Activated naive CD4-positive, alpha-beta T cell treated with anti-CD3 and anti-CD28 coated beads, Interleukin-2, amount 50 U/mL, for 16 hours (primary cell): Measurements from ENCODE around the gene LIM2.
A peak's percentile ranks its signal among the peaks of the same experiment; 100 is the strongest.
"Not testable (repeated sequence)": the region's sequence is repeated elsewhere in the genome, so short reads cannot be mapped to it uniquely, and the experiment has no call there.

Experiments used
- DNase-seq: peaks from one replicate; pipeline ENCODE4 v3.0.0-alpha.2; 2020

The LIM2 gene

GRCh38 chr19:51387924-51388389 is at the start of gene LIM2:
LIM2 (minus strand) TSS chr19:51387974; CDS start chr19:51387443, 531 bp downstream.
- DNase-seq: no peak

- DNase-seq: no peak
Observed at GRCh38 chr19:51434456-51434855, 46.7 kb upstream of the LIM2 start.

- no peak for DNase-seq
Observed at GRCh38 chr19:51433043-51433442, 45.3 kb upstream of the LIM2 start.

- no peak for DNase-seq
Observed at GRCh38 chr19:51431124-51431523, 43.4 kb upstream of the LIM2 start.

- no peak for DNase-seq
Observed at GRCh38 chr19:51430221-51430620, 42.4 kb upstream of the LIM2 start.

GRCh38 chr19:51427201-51427600 is 39.4 kb upstream of the LIM2 start:
- DNase-seq: no peak

GRCh38 chr19:51422053-51422448 is 34.3 kb upstream of the LIM2 start:
- DNase-seq: peak; percentile 83

- no peak for DNase-seq
Observed at GRCh38 chr19:51421229-51422052, 33.7 kb upstream of the LIM2 start.

- not testable (repeated sequence) for DNase-seq
Observed at GRCh38 chr19:51420511-51420910, 32.7 kb upstream of the LIM2 start.

- DNase-seq: no peak
Observed at GRCh38 chr19:51418707-51419106, 30.9 kb upstream of the LIM2 start.

GRCh38 chr19:51417810-51418157 is 30.0 kb upstream of the LIM2 start:
- DNase-seq: no peak

- DNase-seq: no peak
Observed at GRCh38 chr19:51417107-51417809, 29.5 kb upstream of the LIM2 start, which contains the start of gene SIGLEC10. SIGLEC10 (minus strand) TSS chr19:51417642; CDS start chr19:51417581, 61 bp downstream.

GRCh38 chr19:51416422-51416821 is 28.6 kb upstream of the LIM2 start:
- not testable (repeated sequence) for DNase-seq

GRCh38 chr19:51415187-51415586 is 27.4 kb upstream of the LIM2 start:
- DNase-seq: no peak

GRCh38 chr19:51410950-51411748 is 23.4 kb upstream of the LIM2 start:
- no peak for DNase-seq

GRCh38 chr19:51407511-51408131 is 19.8 kb upstream of the LIM2 start:
- no peak for DNase-seq

- no peak for DNase-seq
Observed at GRCh38 chr19:51402117-51402516, 14.3 kb upstream of the LIM2 start.

- DNase-seq: not testable (repeated sequence)
Observed at GRCh38 chr19:51399936-51400335, 12.2 kb upstream of the LIM2 start.

GRCh38 chr19:51399231-51399630 is 11.5 kb upstream of the LIM2 start:
- no peak for DNase-seq

GRCh38 chr19:51398096-51398704 is 10.4 kb upstream of the LIM2 start:
- no peak for DNase-seq

GRCh38 chr19:51397453-51397852 is 9.7 kb upstream of the LIM2 start:
- DNase-seq: not testable (repeated sequence)

GRCh38 chr19:51396175-51396574 is 8.4 kb upstream of the LIM2 start:
- no peak for DNase-seq
